ENCODE data around the gene LDB3. TPM values are rescaled to one million over a fixed set of nuclear protein-coding genes. Genes with fewer than 3 reads are reported as not detected.

Gene LDB3
- total and polyA plus RNA-seq, 7 donors: 1.2 to 42.1 (median 13.2) TPM

DNA sequence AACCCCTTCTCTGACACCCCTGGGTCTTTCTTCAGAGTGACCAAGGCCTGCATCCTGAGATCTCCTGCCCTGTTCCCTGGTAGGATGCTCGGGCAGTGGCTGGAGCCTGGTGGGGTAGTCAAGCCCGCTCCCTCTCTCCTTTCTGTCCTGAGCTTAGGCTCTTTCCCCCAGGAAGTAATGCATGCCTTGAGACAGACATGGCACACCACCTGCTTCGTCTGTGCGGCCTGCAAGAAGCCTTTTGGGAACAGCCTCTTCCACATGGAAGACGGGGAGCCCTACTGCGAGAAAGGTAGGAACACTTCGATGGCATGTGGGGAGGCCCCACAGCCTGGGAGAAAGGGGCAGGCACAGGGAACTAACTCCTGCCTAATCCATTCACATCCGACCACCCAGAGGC is 50.2 kb downstream of the LDB3 start:
- Histone ChIP-seq H3K4me1 (no peaks in the 10 kb centered on the region), H3K36me3 (peaks cover 0 to 16% (median 8%) of the 10 kb centered on the region in 4 donors), H3K27ac (peak overlapping the region in 3 of 4 donors; percentile 18 to 24 (median 19)), H3K9me3 (no peaks in the 10 kb centered on the region), H3K4me3 (no peak overlapping the region), H3K27me3 (no peaks in the 10 kb centered on the region)
- TF ChIP-seq CTCF (IDR thresholded peaks at IDR 0.05): no peak
- TF ChIP-seq POLR2A (IDR thresholded peaks at IDR 0.05): no peak
- TF ChIP-seq EP300 (IDR thresholded peaks at IDR 0.05): no peak
- no peak for TF ChIP-seq POLR2AphosphoS5 (IDR thresholded peaks at IDR 0.05)
- peak; percentile 50 for DNase-seq
- intact Hi-C loops (cut with DNase I): no loop called here
- 96% methylated on average over 8 of the region's 8 CpGs for WGBS, 2 donors

DNA sequence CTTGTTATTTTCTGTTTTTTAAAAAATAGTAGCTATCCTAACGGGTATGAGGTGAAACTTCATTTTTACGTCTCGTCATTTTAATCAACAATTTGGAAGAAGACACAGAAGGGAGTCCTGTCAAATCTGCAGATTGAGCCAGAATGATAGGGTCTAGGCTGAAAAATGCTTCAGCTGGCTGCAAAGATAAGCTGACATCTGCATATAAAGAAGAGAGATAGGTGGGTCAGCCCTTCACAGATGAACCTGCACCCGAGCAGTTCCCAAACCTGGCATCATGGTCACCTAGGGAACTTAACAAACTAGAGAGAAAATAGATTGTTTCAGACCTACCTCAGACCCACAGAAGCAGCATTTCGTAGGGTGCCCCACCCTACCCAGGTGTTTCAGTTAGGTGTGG is 52.9 kb downstream of the LDB3 start:
- Histone ChIP-seq H3K27ac (peak overlapping the region in 1 of 4 donors; percentile 19), H3K4me3 (no peak overlapping the region), H3K4me1 (no peaks in the 10 kb centered on the region), H3K9me3 (no peaks in the 10 kb centered on the region), H3K36me3 (peaks cover 0 to 20% (median 9%) of the 10 kb centered on the region in 4 donors), H3K27me3 (no peaks in the 10 kb centered on the region)
- intact Hi-C loops (cut with DNase I): no loop called here
- DNase-seq: peak; percentile 35
- 70 to 86% methylated on average over 5 of the region's 5 CpGs for WGBS, 2 donors
- no peak for TF ChIP-seq POLR2AphosphoS5 (IDR thresholded peaks at IDR 0.05)
- no peak for TF ChIP-seq POLR2A (IDR thresholded peaks at IDR 0.05)
- TF ChIP-seq CTCF (IDR thresholded peaks at IDR 0.05): no peak
- no peak for TF ChIP-seq EP300 (IDR thresholded peaks at IDR 0.05)

- TF ChIP-seq CTCF (IDR thresholded peaks at IDR 0.05) (no peak), POLR2AphosphoS5 (IDR thresholded peaks at IDR 0.05) (no peak), EP300 (IDR thresholded peaks at IDR 0.05) (no peak), POLR2A (IDR thresholded peaks at IDR 0.05) (no peak)
- intact Hi-C loops (cut with DNase I): no loop called here
- Histone ChIP-seq H3K9me3 (no peaks in the 10 kb centered on the region), H3K27ac (peak overlapping the region in 2 of 4 donors; percentile 32 to 97), H3K36me3 (peaks cover 0 to 25% (median 9%) of the 10 kb centered on the region in 4 donors), H3K4me1 (peaks cover 0 to 17% (median 14%) of the 10 kb centered on the region in 4 donors), H3K4me3 (no peak overlapping the region), H3K27me3 (no peaks in the 10 kb centered on the region)
- 66 to 91% methylated on average over 2 of the region's 2 CpGs for WGBS, 2 donors
- DNase-seq: no peak
Observed at GRCh38 chr10:86723009-86723408, 54.7 kb downstream of the LDB3 start.

- intact Hi-C loops (cut with DNase I): no loop called here
- TF ChIP-seq POLR2A (IDR thresholded peaks at IDR 0.05) (no peak), EP300 (IDR thresholded peaks at IDR 0.05) (no peak), POLR2AphosphoS5 (IDR thresholded peaks at IDR 0.05) (no peak), CTCF (IDR thresholded peaks at IDR 0.05) (no peak)
- Histone ChIP-seq H3K9me3 (no peaks in the 10 kb centered on the region), H3K27me3 (no peaks in the 10 kb centered on the region), H3K4me1 (peaks cover 0 to 22% (median 18%) of the 10 kb centered on the region in 4 donors), H3K36me3 (peaks cover 0 to 11% (median 2%) of the 10 kb centered on the region in 4 donors), H3K27ac (peak overlapping the region in 3 of 4 donors; percentile 34 to 97 (median 96)), H3K4me3 (no peak overlapping the region)
- 97 to 99% methylated on average over 6 of the region's 6 CpGs for WGBS, 2 donors
- no peak for DNase-seq
Observed at GRCh38 chr10:86724445-86724844, 56.1 kb downstream of the LDB3 start.
